Left ventricle myocardium inferior (tissue), 1 donor: ENCODE results near the gene MORF4L2. TPM values are rescaled to one million over a fixed set of nuclear protein-coding genes. Genes with fewer than 3 reads are reported as not detected.

Experiments
- DNase-seq: peaks from one replicate; pipeline ENCODE4 v3.0.0-alpha.2; 2020
- H3K27ac ChIP-seq: fragments of 200-600 bp; replicated peaks from 2 replicates; pipeline ENCODE4 v1.8.0; 2021
- H3K27me3 ChIP-seq: fragments of 200-600 bp; 2 replicates; pipeline ENCODE4 v1.8.0; 2021; ENCODE audit warnings: low read depth
- H3K36me3 ChIP-seq: fragments of 200-600 bp; 2 replicates; pipeline ENCODE4 v1.8.0; 2021
- H3K4me1 ChIP-seq: fragments of 200-600 bp; 2 replicates; pipeline ENCODE4 v1.8.0; 2021
- H3K4me3 ChIP-seq: fragments of 200-600 bp; 2 replicates; pipeline ENCODE4 v1.8.0; 2021; ENCODE audit warnings: mild to moderate bottlenecking, moderate library complexity
- H3K9me3 ChIP-seq: fragments of 200-600 bp; replicated peaks from 2 replicates; pipeline ENCODE4 v1.8.0; 2021
- intact Hi-C: fragments of 100-400 bp; cut with micrococcal nuclease; formaldehyde crosslinking; loops from one replicate; pipeline ENCODE4 v1.11.0; 2022
- total RNA-seq: library from RNA; stranded (reverse); fragmentation: NEBNext Ultra II Directional; extraction: Animal tissue kit (Norgen Biotek cat#: 25700); gene quantifications from one replicate; pipeline ENCODE4 v1.2.1, GENCODE V29; 2021
- TF ChIP-seq, protein P1 (sequence below): fragments of 200-600 bp; IDR thresholded peaks from 2 replicates; pipeline ENCODE4 v1.8.0; 2021; ENCODE audit warnings: antibody characterized with exemption, mild to moderate bottlenecking, borderline replicate concordance
- donor health status: DM: no; HTN: yes; CAD: no; lungs with severe emphysema.

Gene MORF4L2
- total RNA-seq, 1 donor from 2014 or later: 156 TPM

DNA sequence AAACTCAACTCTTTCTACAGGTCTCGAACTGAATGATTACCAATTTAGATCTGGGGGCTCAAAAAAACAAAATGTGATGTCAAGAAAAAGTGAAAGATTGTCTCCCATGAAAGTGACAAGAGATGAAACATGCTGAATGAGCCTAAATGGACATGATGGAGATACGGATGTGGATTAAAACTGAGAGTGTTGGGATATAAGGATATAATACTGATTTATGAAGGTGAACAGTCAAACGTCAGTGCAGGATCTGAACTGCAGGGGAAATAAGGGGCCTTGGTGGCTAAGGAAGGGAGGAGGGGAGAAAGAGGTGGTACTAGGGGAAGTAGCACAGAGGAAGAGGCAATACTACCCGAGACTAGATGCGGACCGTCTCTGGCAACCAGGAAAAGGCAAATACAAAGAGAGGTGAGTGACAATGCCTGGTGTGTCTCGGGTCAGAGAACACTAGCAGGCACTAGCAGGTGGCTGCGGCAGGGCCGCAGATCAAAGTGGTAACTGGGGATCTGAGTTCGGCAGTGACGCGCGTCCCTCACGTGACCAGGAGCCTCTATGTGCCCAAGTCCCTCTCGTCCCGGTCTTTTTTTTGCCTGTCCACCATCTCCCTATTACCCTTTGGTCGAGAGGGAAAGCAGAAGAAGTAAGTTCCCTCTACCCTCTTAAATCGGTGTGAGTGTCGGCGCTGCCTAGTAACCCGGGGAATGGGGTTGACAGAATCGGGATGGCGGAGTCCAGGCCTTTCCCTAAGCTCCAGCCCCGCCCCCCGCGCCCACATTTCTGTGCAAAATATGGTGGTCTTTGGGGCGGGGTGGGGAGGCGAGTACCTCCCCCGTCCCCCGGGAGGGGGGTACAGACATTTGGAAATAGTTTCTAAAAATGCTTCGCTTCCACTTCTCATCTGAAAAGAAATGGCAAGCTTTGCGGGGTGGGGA lies 57.8 kb downstream of the MORF4L2 start, which contains the start of gene TCEAL1:
TSS of gene TCEAL1 (plus strand) at position 590 of the 932 bp plus-strand sequence. CDS start 942 bp downstream, outside the sequence.
- Histone ChIP-seq H3K4me1 (peaks cover 33% of the 10 kb centered on the region), H3K36me3 (no peaks in the 10 kb centered on the region), H3K27ac (peak within 1 kb of the TSS; percentile 95), H3K9me3 (no peaks in the 10 kb centered on the region), H3K27me3 (no peaks in the 10 kb centered on the region), H3K4me3 (peak within 1 kb of the TSS; percentile 78)
- TF ChIP-seq, protein P1, sequence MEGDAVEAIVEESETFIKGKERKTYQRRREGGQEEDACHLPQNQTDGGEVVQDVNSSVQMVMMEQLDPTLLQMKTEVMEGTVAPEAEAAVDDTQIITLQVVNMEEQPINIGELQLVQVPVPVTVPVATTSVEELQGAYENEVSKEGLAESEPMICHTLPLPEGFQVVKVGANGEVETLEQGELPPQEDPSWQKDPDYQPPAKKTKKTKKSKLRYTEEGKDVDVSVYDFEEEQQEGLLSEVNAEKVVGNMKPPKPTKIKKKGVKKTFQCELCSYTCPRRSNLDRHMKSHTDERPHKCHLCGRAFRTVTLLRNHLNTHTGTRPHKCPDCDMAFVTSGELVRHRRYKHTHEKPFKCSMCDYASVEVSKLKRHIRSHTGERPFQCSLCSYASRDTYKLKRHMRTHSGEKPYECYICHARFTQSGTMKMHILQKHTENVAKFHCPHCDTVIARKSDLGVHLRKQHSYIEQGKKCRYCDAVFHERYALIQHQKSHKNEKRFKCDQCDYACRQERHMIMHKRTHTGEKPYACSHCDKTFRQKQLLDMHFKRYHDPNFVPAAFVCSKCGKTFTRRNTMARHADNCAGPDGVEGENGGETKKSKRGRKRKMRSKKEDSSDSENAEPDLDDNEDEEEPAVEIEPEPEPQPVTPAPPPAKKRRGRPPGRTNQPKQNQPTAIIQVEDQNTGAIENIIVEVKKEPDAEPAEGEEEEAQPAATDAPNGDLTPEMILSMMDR: no peak
- intact Hi-C loops: no loop called here
- peak; percentile 47 for DNase-seq

DNA sequence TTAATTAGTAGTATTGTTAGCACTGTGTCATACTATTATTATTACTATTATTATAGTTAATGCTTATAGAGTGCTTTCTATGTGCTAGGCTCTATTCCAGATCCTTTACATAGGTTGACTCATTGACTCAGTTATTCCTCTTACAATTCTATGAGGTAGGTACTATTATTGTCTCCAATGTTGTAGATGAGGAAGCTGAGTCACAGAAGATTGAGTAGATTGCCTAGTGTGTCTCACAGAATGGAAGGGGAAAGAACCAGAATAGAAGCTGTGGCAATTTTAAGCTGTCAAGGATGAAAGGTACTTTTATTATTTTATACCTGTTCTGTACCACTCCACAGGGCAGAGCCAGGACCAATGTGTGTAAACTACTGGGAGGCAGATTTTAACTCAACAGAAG lies 59.6 kb downstream of the MORF4L2 start:
- H3K36me3 ChIP-seq: no peaks in the 10 kb centered on the region
- no peaks in the 10 kb centered on the region for H3K27me3 ChIP-seq
- peaks cover 33% of the 10 kb centered on the region for H3K4me1 ChIP-seq
- H3K9me3 ChIP-seq: no peaks in the 10 kb centered on the region
- DNase-seq: no peak
- intact Hi-C loops: no loop called here
- no peak overlapping the region for H3K4me3 ChIP-seq
- no peak overlapping the region for H3K27ac ChIP-seq
- TF ChIP-seq, protein P1: no peak

Other genes with a start within 250 kb of the MORF4L2 start
- gene RAB40A, start 167.2 kb downstream of the MORF4L2 start, total RNA-seq: not detected
- 60.4 TPM for gene TCEAL4, start 101.2 kb downstream of the MORF4L2 start, total RNA-seq
- gene TCEAL3, start 78.7 kb downstream of the MORF4L2 start, total RNA-seq: 18.2 TPM
- 22.9 TPM for gene TCEAL1, start 57.7 kb downstream of the MORF4L2 start, total RNA-seq
- not detected for gene TMEM31, start 24.2 kb upstream of the MORF4L2 start, total RNA-seq
- 7.0 TPM for gene PLP1, start 90.1 kb upstream of the MORF4L2 start, total RNA-seq
- 29.3 TPM for gene RAB9B, start 145.6 kb upstream of the MORF4L2 start, total RNA-seq